Astrocyte (in vitro differentiated cells and primary cell): Measurements from ENCODE around the gene TRMT1. TPM values are rescaled to one million over a fixed set of nuclear protein-coding genes. Genes with fewer than 3 reads are reported as not detected.
A peak's percentile ranks its signal among the peaks of the same experiment; 100 is the strongest.

Experiments used
- DNase-seq: peaks from one replicate; pipeline ENCODE4 v3.0.0-alpha.2; 2010; ENCODE audit warnings: low read depth
- FAIRE-seq: peaks from 2 replicates; lab custom pipeline; 2011; peaks lifted over from hg19 to GRCh38; lab: Jason Lieb, UNC
- H2AFZ ChIP-seq: 2 replicates; pipeline ENCODE4 v1.6.0; 2012; ENCODE audit warnings: low read depth, low read length, inconsistent platforms
- H3K27ac ChIP-seq: 2 replicates; pipeline ENCODE4 v1.5.1; 2011; ENCODE audit warnings: low read depth, low read length, inconsistent platforms
- H3K27me3 ChIP-seq: 2 replicates; pipeline ENCODE4 v1.6.0; 2011; ENCODE audit warnings: low read length, inconsistent platforms; ENCODE audit not compliant: insufficient read depth
- H3K36me3 ChIP-seq: 2 replicates; pipeline ENCODE4 v1.5.1; 2011; ENCODE audit warnings: low read length, inconsistent platforms; ENCODE audit not compliant: insufficient read depth
- H3K4me1 ChIP-seq: 2 replicates; pipeline ENCODE4 v1.5.1; 2011; ENCODE audit warnings: low read length, inconsistent platforms; ENCODE audit not compliant: insufficient read depth
- H3K4me2 ChIP-seq: 2 replicates; pipeline ENCODE4 v1.6.0; 2012; ENCODE audit warnings: low read length, inconsistent platforms
- H3K4me3 ChIP-seq: 2 replicates; pipeline ENCODE4 v1.5.1; 2011; ENCODE audit warnings: low read depth, mild to moderate bottlenecking, low read length, inconsistent platforms; ENCODE audit not compliant: insufficient read depth
- H3K79me2 ChIP-seq: 2 replicates; pipeline ENCODE4 v1.6.0; 2012; ENCODE audit warnings: mild to moderate bottlenecking, low read length, inconsistent platforms; ENCODE audit not compliant: insufficient read depth
- H3K9ac ChIP-seq: 2 replicates; pipeline ENCODE4 v1.6.0; 2012; ENCODE audit warnings: mild to moderate bottlenecking, low read length, inconsistent platforms
- H3K9me3 ChIP-seq: 2 replicates; pipeline ENCODE4 v1.5.1; 2012; ENCODE audit warnings: low read depth, mild to moderate bottlenecking, low read length, inconsistent platforms; ENCODE audit not compliant: insufficient read depth
- H4K20me1 ChIP-seq: 2 replicates; pipeline ENCODE4 v1.6.0; 2012; ENCODE audit warnings: low read length, inconsistent platforms; ENCODE audit not compliant: insufficient read depth
- H3K27ac Mint-ChIP-seq: one replicate; pipeline ENCODE4 v1.8.0; 2021; ENCODE audit warnings: mild to moderate bottlenecking, mixed read lengths; ENCODE audit not compliant: unreplicated experiment
- H3K27me3 Mint-ChIP-seq: one replicate; pipeline ENCODE4 v1.8.0; 2021; ENCODE audit warnings: low read depth, mixed read lengths; ENCODE audit not compliant: unreplicated experiment
- H3K36me3 Mint-ChIP-seq: one replicate; pipeline ENCODE4 v1.8.0; 2021; ENCODE audit warnings: low read depth, mixed read lengths; ENCODE audit not compliant: unreplicated experiment
- H3K4me1 Mint-ChIP-seq: one replicate; pipeline ENCODE4 v1.8.0; 2021; ENCODE audit warnings: low read depth, mixed read lengths; ENCODE audit not compliant: unreplicated experiment
- H3K4me3 Mint-ChIP-seq: one replicate; pipeline ENCODE4 v1.8.0; 2021; ENCODE audit warnings: mild to moderate bottlenecking, moderate library complexity, mixed read lengths; ENCODE audit not compliant: unreplicated experiment
- H3K9me3 Mint-ChIP-seq: one replicate; pipeline ENCODE4 v1.8.0; 2021; ENCODE audit warnings: mild to moderate bottlenecking, mixed read lengths; ENCODE audit not compliant: unreplicated experiment
- CTCF ChIP-seq: IDR thresholded peaks from 2 replicates; pipeline ENCODE4 v1.5.1; 2011; ENCODE audit warnings: low read depth, mild to moderate bottlenecking, inconsistent platforms, low read length, moderate library complexity; ENCODE audit not compliant: insufficient read depth
- EZH2 ChIP-seq: IDR thresholded peaks from 2 replicates; pipeline ENCODE4 v1.6.1; 2012; ENCODE audit warnings: mild to moderate bottlenecking, low read length, inconsistent platforms; ENCODE audit not compliant: insufficient read depth
- total RNA-seq: library from RNA; stranded (reverse); gene quantifications from 2 replicates; pipeline ENCODE4 v1.2.1, GENCODE V29; 2021

The TRMT1 gene
- total RNA-seq, 1 donor from 2014 or later = 43.3 TPM

GRCh38 chr19:13102416-13102665, 14.2 kb downstream of the TRMT1 start:
- DNase-seq = no peak
- no peaks in the 10 kb centered on the region for H3K79me2 ChIP-seq
- Mint-ChIP-seq H3K4me1 (peaks cover 3% of the 10 kb centered on the region), H3K4me3 (no peak overlapping the region), H3K36me3 (peaks cover 8% of the 10 kb centered on the region), H3K9me3 (peaks cover 10% of the 10 kb centered on the region), H3K27me3 (peaks cover 20% of the 10 kb centered on the region), H3K27ac (no peak overlapping the region)
- H3K36me3 ChIP-seq = no peaks in the 10 kb centered on the region
- no peaks in the 10 kb centered on the region for H3K9me3 ChIP-seq
- peaks cover 5% of the 10 kb centered on the region for H3K4me1 ChIP-seq
- no peak for TF ChIP-seq CTCF
- TF ChIP-seq EZH2 = no peak
- H3K9ac ChIP-seq = peak overlapping the region; percentile 35
- H3K27me3 ChIP-seq = no peaks in the 10 kb centered on the region
- H3K27ac ChIP-seq = no peak overlapping the region
- no peak overlapping the region for H3K4me3 ChIP-seq
- H2AFZ ChIP-seq = peak overlapping the region; percentile 47
- H3K4me2 ChIP-seq = peak overlapping the region; percentile 72
- FAIRE-seq = no peak
- peaks cover 6% of the 10 kb centered on the region for H4K20me1 ChIP-seq

- H3K27ac ChIP-seq = no peak overlapping the region
- H3K36me3 ChIP-seq = no peaks in the 10 kb centered on the region
- H2AFZ ChIP-seq = peak overlapping the region; percentile 47
- peaks cover 10% of the 10 kb centered on the region for H3K9me3 Mint-ChIP-seq
- H3K9me3 ChIP-seq = no peaks in the 10 kb centered on the region
- peaks cover 3% of the 10 kb centered on the region for H3K4me1 Mint-ChIP-seq
- H3K4me3 ChIP-seq = no peak overlapping the region
- peaks cover 5% of the 10 kb centered on the region for H3K4me1 ChIP-seq
- no peak for DNase-seq
- H3K4me2 ChIP-seq = peak overlapping the region; percentile 72
- peak overlapping the region; percentile 35 for H3K9ac ChIP-seq
- no peaks in the 10 kb centered on the region for H3K27me3 ChIP-seq
- no peak for FAIRE-seq
- peaks cover 6% of the 10 kb centered on the region for H4K20me1 ChIP-seq
- TF ChIP-seq EZH2 (no peak), CTCF (no peak)
- H3K27me3 Mint-ChIP-seq = peaks cover 24% of the 10 kb centered on the region
- H3K36me3 Mint-ChIP-seq = peaks cover 7% of the 10 kb centered on the region
- H3K27ac Mint-ChIP-seq = peak overlapping the region; percentile 53
- H3K4me3 Mint-ChIP-seq = no peak overlapping the region
- no peaks in the 10 kb centered on the region for H3K79me2 ChIP-seq
Observed at GRCh38 chr19:13101590-13102415, 14.7 kb downstream of the TRMT1 start.

GRCh38 chr19:13100841-13101589, 15.5 kb downstream of the TRMT1 start:
- Histone ChIP-seq H3K79me2 (no peaks in the 10 kb centered on the region), H3K9ac (no peak overlapping the region), H3K4me3 (no peak overlapping the region), H3K4me2 (no peak overlapping the region), H2AFZ (no peak overlapping the region), H3K27me3 (no peaks in the 10 kb centered on the region), H3K9me3 (no peaks in the 10 kb centered on the region), H3K4me1 (peaks cover 5% of the 10 kb centered on the region), H3K27ac (no peak overlapping the region), H4K20me1 (peaks cover 6% of the 10 kb centered on the region), H3K36me3 (no peaks in the 10 kb centered on the region)
- H3K9me3 Mint-ChIP-seq = peaks cover 10% of the 10 kb centered on the region
- TF ChIP-seq EZH2 (no peak), CTCF (no peak)
- H3K4me1 Mint-ChIP-seq = peaks cover 3% of the 10 kb centered on the region
- no peak overlapping the region for H3K4me3 Mint-ChIP-seq
- H3K27ac Mint-ChIP-seq = peak overlapping the region; percentile 53
- H3K27me3 Mint-ChIP-seq = peaks cover 27% of the 10 kb centered on the region
- peaks cover 7% of the 10 kb centered on the region for H3K36me3 Mint-ChIP-seq
- FAIRE-seq = no peak
- DNase-seq = no peak
